Stimulated activated CD4-positive, alpha-beta T cell treated with anti-CD3 and anti-CD28 coated beads, TNF-alpha, amount 100 ng/mL, for 24 hours (primary cell): ENCODE measurements around the gene FANCL.
"Not testable (repeated sequence)": the region's sequence is repeated elsewhere in the genome, so short reads cannot be mapped to it uniquely, and the experiment has no call there.

Experiments used
- DNase-seq, 3 experiments: peaks; one replicate each; pipeline ENCODE4 v3.0.0-alpha.2; 2020; ENCODE audit warnings: low read depth in 3 of 3

FANCL gene

GRCh38 chr2:58240670-58241545, at the start of gene FANCL:
TSS of gene FANCL (minus strand) at chr2:58241325. CDS start at chr2:58241313, 12 bp downstream.
- peak; percentile 50 to 83 (median 64) for DNase-seq

- DNase-seq, result no peak
Observed at GRCh38 chr2:58289029-58289428, 47.9 kb upstream of the FANCL start.

- no peak for DNase-seq
Observed at GRCh38 chr2:58283931-58284330, 42.8 kb upstream of the FANCL start.

- DNase-seq, result not testable (repeated sequence)
Observed at GRCh38 chr2:58275144-58275543, 34.0 kb upstream of the FANCL start.

- no peak for DNase-seq
Observed at GRCh38 chr2:58271826-58272225, 30.7 kb upstream of the FANCL start.

- DNase-seq, result no peak
Observed at GRCh38 chr2:58268685-58269084, 27.6 kb upstream of the FANCL start.

- DNase-seq, result no peak
Observed at GRCh38 chr2:58266211-58266610, 25.1 kb upstream of the FANCL start.

- DNase-seq, result no peak
Observed at GRCh38 chr2:58261209-58261608, 20.1 kb upstream of the FANCL start.

GRCh38 chr2:58258456-58258855, 17.3 kb upstream of the FANCL start:
- DNase-seq, result peak in 1 of 3 experiments; percentile 10

- not testable (repeated sequence) for DNase-seq
Observed at GRCh38 chr2:58251331-58252201, 10.4 kb upstream of the FANCL start.

- DNase-seq, result no peak
Observed at GRCh38 chr2:58241546-58241864, 380 bp upstream of the FANCL start.

- DNase-seq, result no peak
Observed at GRCh38 chr2:58239243-58239925, 1.7 kb downstream of the FANCL start.

GRCh38 chr2:58237741-58238140, 3.4 kb downstream of the FANCL start:
- no peak for DNase-seq

GRCh38 chr2:58235984-58236383, 5.1 kb downstream of the FANCL start:
- no peak for DNase-seq

GRCh38 chr2:58235170-58235569, 6.0 kb downstream of the FANCL start:
- DNase-seq, result no peak

GRCh38 chr2:58228299-58228698, 12.8 kb downstream of the FANCL start:
- no peak for DNase-seq

- DNase-seq, result no peak
Observed at GRCh38 chr2:58227171-58227917, 13.8 kb downstream of the FANCL start.

- no peak for DNase-seq
Observed at GRCh38 chr2:58221909-58222308, 19.2 kb downstream of the FANCL start.

- no peak for DNase-seq
Observed at GRCh38 chr2:58215429-58215828, 25.7 kb downstream of the FANCL start.

- not testable (repeated sequence) for DNase-seq
Observed at GRCh38 chr2:58210951-58211568, 30.1 kb downstream of the FANCL start.

- no peak for DNase-seq
Observed at GRCh38 chr2:58207189-58207588, 33.9 kb downstream of the FANCL start.
